Astrocyte (in vitro differentiated cells and primary cell): ENCODE data around the gene WNT7B. TPM values are rescaled to one million over a fixed set of nuclear protein-coding genes. Genes with fewer than 3 reads are reported as not detected.
A peak's percentile ranks its signal among the peaks of the same experiment; 100 is the strongest.

ENCODE experiments used
- DNase-seq: peaks from one replicate; pipeline ENCODE4 v3.0.0-alpha.2; 2010; ENCODE audit warnings: low read depth
- FAIRE-seq: peaks from 2 replicates; lab custom pipeline; 2011; peaks lifted over from hg19 to GRCh38; lab: Jason Lieb, UNC
- H2AFZ ChIP-seq: 2 replicates; pipeline ENCODE4 v1.6.0; 2012; ENCODE audit warnings: low read depth, low read length, inconsistent platforms
- H3K27ac ChIP-seq: 2 replicates; pipeline ENCODE4 v1.5.1; 2011; ENCODE audit warnings: low read depth, low read length, inconsistent platforms
- H3K27me3 ChIP-seq: 2 replicates; pipeline ENCODE4 v1.6.0; 2011; ENCODE audit warnings: low read length, inconsistent platforms; ENCODE audit not compliant: insufficient read depth
- H3K36me3 ChIP-seq: 2 replicates; pipeline ENCODE4 v1.5.1; 2011; ENCODE audit warnings: low read length, inconsistent platforms; ENCODE audit not compliant: insufficient read depth
- H3K4me1 ChIP-seq: 2 replicates; pipeline ENCODE4 v1.5.1; 2011; ENCODE audit warnings: low read length, inconsistent platforms; ENCODE audit not compliant: insufficient read depth
- H3K4me2 ChIP-seq: 2 replicates; pipeline ENCODE4 v1.6.0; 2012; ENCODE audit warnings: low read length, inconsistent platforms
- H3K4me3 ChIP-seq: 2 replicates; pipeline ENCODE4 v1.5.1; 2011; ENCODE audit warnings: low read depth, mild to moderate bottlenecking, low read length, inconsistent platforms; ENCODE audit not compliant: insufficient read depth
- H3K79me2 ChIP-seq: 2 replicates; pipeline ENCODE4 v1.6.0; 2012; ENCODE audit warnings: mild to moderate bottlenecking, low read length, inconsistent platforms; ENCODE audit not compliant: insufficient read depth
- H3K9ac ChIP-seq: 2 replicates; pipeline ENCODE4 v1.6.0; 2012; ENCODE audit warnings: mild to moderate bottlenecking, low read length, inconsistent platforms
- H3K9me3 ChIP-seq: 2 replicates; pipeline ENCODE4 v1.5.1; 2012; ENCODE audit warnings: low read depth, mild to moderate bottlenecking, low read length, inconsistent platforms; ENCODE audit not compliant: insufficient read depth
- H4K20me1 ChIP-seq: 2 replicates; pipeline ENCODE4 v1.6.0; 2012; ENCODE audit warnings: low read length, inconsistent platforms; ENCODE audit not compliant: insufficient read depth
- H3K27ac Mint-ChIP-seq: one replicate; pipeline ENCODE4 v1.8.0; 2021; ENCODE audit warnings: mild to moderate bottlenecking, mixed read lengths; ENCODE audit not compliant: unreplicated experiment
- H3K27me3 Mint-ChIP-seq: one replicate; pipeline ENCODE4 v1.8.0; 2021; ENCODE audit warnings: low read depth, mixed read lengths; ENCODE audit not compliant: unreplicated experiment
- H3K36me3 Mint-ChIP-seq: one replicate; pipeline ENCODE4 v1.8.0; 2021; ENCODE audit warnings: low read depth, mixed read lengths; ENCODE audit not compliant: unreplicated experiment
- H3K4me1 Mint-ChIP-seq: one replicate; pipeline ENCODE4 v1.8.0; 2021; ENCODE audit warnings: low read depth, mixed read lengths; ENCODE audit not compliant: unreplicated experiment
- H3K4me3 Mint-ChIP-seq: one replicate; pipeline ENCODE4 v1.8.0; 2021; ENCODE audit warnings: mild to moderate bottlenecking, moderate library complexity, mixed read lengths; ENCODE audit not compliant: unreplicated experiment
- H3K9me3 Mint-ChIP-seq: one replicate; pipeline ENCODE4 v1.8.0; 2021; ENCODE audit warnings: mild to moderate bottlenecking, mixed read lengths; ENCODE audit not compliant: unreplicated experiment
- CTCF ChIP-seq: IDR thresholded peaks from 2 replicates; pipeline ENCODE4 v1.5.1; 2011; ENCODE audit warnings: low read depth, mild to moderate bottlenecking, inconsistent platforms, low read length, moderate library complexity; ENCODE audit not compliant: insufficient read depth
- EZH2 ChIP-seq: IDR thresholded peaks from 2 replicates; pipeline ENCODE4 v1.6.1; 2012; ENCODE audit warnings: mild to moderate bottlenecking, low read length, inconsistent platforms; ENCODE audit not compliant: insufficient read depth
- total RNA-seq: library from RNA; stranded (reverse); gene quantifications from 2 replicates; pipeline ENCODE4 v1.2.1, GENCODE V29; 2021

The WNT7B gene
- total RNA-seq, 1 donor from 2014 or later, result 1.7 TPM

DNA sequence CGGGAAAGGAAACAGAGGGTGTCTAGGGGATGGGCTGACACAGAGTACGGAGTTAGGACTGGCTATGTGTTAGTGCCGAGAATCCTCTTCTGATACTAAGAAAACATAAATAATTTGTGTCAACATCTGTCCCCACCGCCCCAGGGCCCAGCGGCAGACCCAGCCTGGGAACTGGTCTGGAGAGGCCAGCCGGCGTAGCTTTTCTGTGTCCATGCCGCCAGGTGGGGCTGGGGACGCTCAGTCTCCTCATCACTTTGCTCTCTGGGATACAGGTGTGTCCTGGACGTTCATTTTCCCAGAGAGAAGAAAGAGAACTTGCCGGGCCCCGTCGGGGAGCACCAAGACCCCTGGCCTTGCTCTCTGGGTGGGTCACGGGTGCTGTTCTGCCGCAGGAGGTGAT is 54.7 kb downstream of the WNT7B start:
- no peaks in the 10 kb centered on the region for H3K27me3 ChIP-seq
- no peaks in the 10 kb centered on the region for H3K9me3 Mint-ChIP-seq
- H2AFZ ChIP-seq, result no peak overlapping the region
- FAIRE-seq, result no peak
- no peak for DNase-seq
- H3K4me2 ChIP-seq, result no peak overlapping the region
- H3K79me2 ChIP-seq, result no peaks in the 10 kb centered on the region
- no peak overlapping the region for H3K9ac ChIP-seq
- no peaks in the 10 kb centered on the region for H3K36me3 Mint-ChIP-seq
- H3K4me1 Mint-ChIP-seq, result no peaks in the 10 kb centered on the region
- H3K27ac ChIP-seq, result no peak overlapping the region
- peaks cover 32% of the 10 kb centered on the region for H4K20me1 ChIP-seq
- no peak overlapping the region for H3K27ac Mint-ChIP-seq
- peaks cover 29% of the 10 kb centered on the region for H3K4me1 ChIP-seq
- TF ChIP-seq EZH2, result no peak
- no peak overlapping the region for H3K4me3 ChIP-seq
- no peak overlapping the region for H3K4me3 Mint-ChIP-seq
- H3K36me3 ChIP-seq, result peaks cover 3% of the 10 kb centered on the region
- H3K9me3 ChIP-seq, result no peaks in the 10 kb centered on the region
- peaks cover 18% of the 10 kb centered on the region for H3K27me3 Mint-ChIP-seq

- Histone ChIP-seq H3K4me3 (no peak overlapping the region), H3K27me3 (no peaks in the 10 kb centered on the region), H3K36me3 (peaks cover 3% of the 10 kb centered on the region), H3K9ac (peak overlapping the region; percentile 37), H3K79me2 (no peaks in the 10 kb centered on the region), H3K4me1 (peaks cover 21% of the 10 kb centered on the region), H4K20me1 (peaks cover 17% of the 10 kb centered on the region), H3K27ac (peak overlapping the region; percentile 30), H2AFZ (no peak overlapping the region), H3K9me3 (peaks cover 1% of the 10 kb centered on the region), H3K4me2 (peak overlapping the region; percentile 17)
- Mint-ChIP-seq H3K36me3 (no peaks in the 10 kb centered on the region), H3K9me3 (no peaks in the 10 kb centered on the region), H3K27me3 (peaks cover 26% of the 10 kb centered on the region), H3K27ac (no peak overlapping the region), H3K4me1 (no peaks in the 10 kb centered on the region), H3K4me3 (no peak overlapping the region)
- FAIRE-seq, result no peak
- DNase-seq, result no peak
- TF ChIP-seq CTCF, result no peak
- no peak for TF ChIP-seq EZH2
These were observed 57.3 kb downstream of the WNT7B start for GRCh38 chr22:45919504-45920286.

- Histone ChIP-seq H4K20me1 (peaks cover 9% of the 10 kb centered on the region), H3K4me3 (no peak overlapping the region), H3K36me3 (peaks cover 3% of the 10 kb centered on the region), H2AFZ (no peak overlapping the region), H3K27ac (peak overlapping the region; percentile 30), H3K9me3 (peaks cover 8% of the 10 kb centered on the region), H3K4me1 (peaks cover 21% of the 10 kb centered on the region), H3K4me2 (peak overlapping the region; percentile 17), H3K79me2 (no peaks in the 10 kb centered on the region), H3K9ac (peak overlapping the region; percentile 37), H3K27me3 (peaks cover 3% of the 10 kb centered on the region)
- no peak for FAIRE-seq
- H3K27ac Mint-ChIP-seq, result no peak overlapping the region
- H3K9me3 Mint-ChIP-seq, result peaks cover 5% of the 10 kb centered on the region
- H3K27me3 Mint-ChIP-seq, result peaks cover 32% of the 10 kb centered on the region
- no peak overlapping the region for H3K4me3 Mint-ChIP-seq
- DNase-seq, result peak; percentile 60
- TF ChIP-seq EZH2 (no peak), CTCF (no peak)
- no peaks in the 10 kb centered on the region for H3K4me1 Mint-ChIP-seq
- no peaks in the 10 kb centered on the region for H3K36me3 Mint-ChIP-seq
These were observed 58.2 kb downstream of the WNT7B start for GRCh38 chr22:45918459-45919370.
